IMR-90 (cell line): Measurements from ENCODE around the gene HYPK. TPM values are rescaled to one million over a fixed set of nuclear protein-coding genes. Genes with fewer than 3 reads are reported as not detected.

Source experiments
- ATAC-seq: fragments of 200-7000 bp; cut with Tn5 transposase; 2 replicates; pipeline ENCODE4 v1.9.1; 2020; ENCODE audit warnings: low read depth, mild to moderate bottlenecking, moderate library complexity
- BruUV-seq: library from RNA; stranded (reverse); fragments of 400-500 nt; replicated peaks from 2 replicates; lab custom pipeline; 2021; lab: Mats Ljungman, UMichigan
- CTCF ChIA-PET: fragments of 300-600 bp; formaldehyde crosslinking; extraction: SDS; loops from one replicate; lab custom pipeline; 2021; ENCODE audit warnings: antibody characterized with exemption; lab: Yijun Ruan, JAX
- POLR2A ChIA-PET: fragments of 300-600 bp; sonication (Branson Sonifier 250); formaldehyde crosslinking; loops from one replicate; lab custom pipeline; 2022; ENCODE audit warnings: antibody characterized with exemption; ENCODE audit not compliant: unreplicated experiment; lab: Charles Lee
- DNase-seq: peaks from one replicate; pipeline ENCODE4 v3.0.0; 2013
- H2AFZ ChIP-seq: replicated peaks from 2 replicates; pipeline ENCODE3; 2013; ENCODE audit warnings: low read length, mild to moderate bottlenecking; ENCODE audit not compliant: poor library complexity
- H2AK5ac ChIP-seq: 2 replicates; pipeline ENCODE4 v1.6.1; 2013; ENCODE audit warnings: low read depth, low read length, inconsistent platforms
- H2AK9ac ChIP-seq: replicated peaks from 2 replicates; pipeline ENCODE3; 2013; ENCODE audit warnings: mild to moderate bottlenecking, low read depth, low read length, moderate library complexity; ENCODE audit not compliant: poor library complexity
- H2BK120ac ChIP-seq: 2 replicates; pipeline ENCODE4 v1.6.1; 2013; ENCODE audit warnings: low read depth, low read length, inconsistent platforms
- H2BK15ac ChIP-seq: 3 replicates; pipeline ENCODE4 v1.6.1; 2013; ENCODE audit warnings: low read depth, low read length, inconsistent platforms
- H2BK20ac ChIP-seq: 2 replicates; pipeline ENCODE4 v1.6.1; 2013; ENCODE audit warnings: low read depth, mild to moderate bottlenecking, inconsistent platforms, low read length, moderate library complexity
- H2BK5ac ChIP-seq: 2 replicates; pipeline ENCODE4 v1.6.1; 2013; ENCODE audit warnings: mild to moderate bottlenecking, low read depth, low read length, inconsistent platforms; ENCODE audit not compliant: poor library complexity, severe bottlenecking
- H3K14ac ChIP-seq: replicated peaks from 2 replicates; pipeline ENCODE4 v1.6.1; 2013; ENCODE audit warnings: low read depth, low read length, inconsistent platforms
- H3K18ac ChIP-seq: 2 replicates; pipeline ENCODE4 v1.6.1; 2013; ENCODE audit warnings: low read depth, low read length, control low read depth
- H3K23ac ChIP-seq: 2 replicates; pipeline ENCODE4 v1.6.1; 2013; ENCODE audit warnings: low read depth, low read length, inconsistent platforms
- H3K27ac ChIP-seq: 2 replicates; pipeline ENCODE4 v1.5.1; 2013; ENCODE audit warnings: mild to moderate bottlenecking, control low read depth, low read length; ENCODE audit not compliant: insufficient read depth
- H3K27me3 ChIP-seq: 2 replicates; pipeline ENCODE4 v1.6.1; 2013; ENCODE audit warnings: low read length; ENCODE audit not compliant: control insufficient read depth, insufficient read depth
- H3K36me3 ChIP-seq: 2 replicates; pipeline ENCODE4 v1.6.1; 2013; ENCODE audit warnings: low read length, mixed read lengths; ENCODE audit not compliant: control insufficient read depth, insufficient read depth
- H3K4ac ChIP-seq: 2 replicates; pipeline ENCODE4 v1.6.1; 2013; ENCODE audit warnings: low read depth, low read length, inconsistent platforms
- H3K4me1 ChIP-seq: 2 replicates; pipeline ENCODE4 v1.6.1; 2013; ENCODE audit warnings: low read length, mixed read lengths; ENCODE audit not compliant: control insufficient read depth, insufficient read depth
- H3K4me2 ChIP-seq: 2 replicates; pipeline ENCODE4 v1.6.1; 2013; ENCODE audit warnings: low read depth, mild to moderate bottlenecking, control low read depth, low read length, moderate library complexity
- H3K4me3 ChIP-seq: 2 replicates; pipeline ENCODE4 v1.5.1; 2013; ENCODE audit warnings: low read depth, mild to moderate bottlenecking, control low read depth, low read length, moderate library complexity; ENCODE audit not compliant: insufficient read depth
- H3K56ac ChIP-seq: 2 replicates; pipeline ENCODE4 v1.6.1; 2013; ENCODE audit warnings: low read length, inconsistent platforms; ENCODE audit not compliant: insufficient read depth; ENCODE audit errors: extremely low read depth
- H3K79me1 ChIP-seq, 2 experiments: 2 replicates each; pipeline ENCODE4 v1.6.1; 2013; ENCODE audit warnings: low read length in 2 of 2, inconsistent platforms in 1 of 2, low read depth in 1 of 2
- H3K9ac ChIP-seq: 2 replicates; pipeline ENCODE4 v1.6.1; 2013; ENCODE audit warnings: low read depth, low read length, control low read depth
- H3K9me1 ChIP-seq: 2 replicates; pipeline ENCODE4 v1.6.1; 2013; ENCODE audit warnings: low read length, inconsistent platforms; ENCODE audit not compliant: insufficient read depth
- H3K9me3 ChIP-seq: 2 replicates; pipeline ENCODE4 v1.6.1; 2013; ENCODE audit warnings: low read length; ENCODE audit not compliant: control insufficient read depth, insufficient read depth
- H4K20me1 ChIP-seq: 2 replicates; pipeline ENCODE4 v1.6.1; 2013; ENCODE audit warnings: low read length, inconsistent platforms; ENCODE audit not compliant: insufficient read depth
- H4K5ac ChIP-seq: 2 replicates; pipeline ENCODE4 v1.6.1; 2013; ENCODE audit warnings: mild to moderate bottlenecking, low read depth, low read length, control low read depth
- H4K8ac ChIP-seq, 2 experiments: 2 replicates each; pipeline ENCODE4 v1.6.1; 2013; ENCODE audit warnings: low read depth in 2 of 2, low read length in 2 of 2, control low read depth in 1 of 2, inconsistent platforms in 1 of 2
- H4K91ac ChIP-seq: 2 replicates; pipeline ENCODE4 v1.6.1; 2013; ENCODE audit warnings: low read depth, low read length, inconsistent platforms; ENCODE audit not compliant: insufficient read depth
- BHLHE40 ChIP-seq: fragments of 150-350 bp; IDR thresholded peaks from 2 replicates; pipeline ENCODE4 v1.6.1; 2016; ENCODE audit warnings: mild to moderate bottlenecking, low read depth, low read length
- CEBPB ChIP-seq: IDR thresholded peaks from 2 replicates; pipeline ENCODE4 v1.6.1; 2012; ENCODE audit warnings: low read depth, low read length, improper control_type of control experiment
- CHD1 ChIP-seq: IDR thresholded peaks from 2 replicates; pipeline ENCODE4 v1.6.1; 2012; ENCODE audit warnings: low read depth, low read length, improper control_type of control experiment
- ELK1 ChIP-seq: fragments of 150-350 bp; IDR thresholded peaks from 2 replicates; pipeline ENCODE4 v1.6.1; 2016; ENCODE audit warnings: low read depth, mild to moderate bottlenecking, low read length, moderate library complexity, borderline replicate concordance
- MAFK ChIP-seq: IDR thresholded peaks from 2 replicates; pipeline ENCODE4 v1.6.1; 2012; ENCODE audit warnings: low read depth, low read length, improper control_type of control experiment
- NFE2L2 ChIP-seq: fragments of 150-350 bp; IDR thresholded peaks from 2 replicates; pipeline ENCODE4 v1.6.1; 2016; ENCODE audit warnings: low read depth, mild to moderate bottlenecking, low read length
- RAD21 ChIP-seq: IDR thresholded peaks from 2 replicates; pipeline ENCODE4 v1.6.1; 2012; ENCODE audit warnings: low read length, improper control_type of control experiment
- RFX5 ChIP-seq: IDR thresholded peaks from 2 replicates; pipeline ENCODE4 v1.8.0; 2012; ENCODE audit warnings: low read depth, mild to moderate bottlenecking, low read length, moderate library complexity
- SMC3 ChIP-seq: fragments of 150-350 bp; IDR thresholded peaks from 2 replicates; pipeline ENCODE4 v1.6.1; 2016; ENCODE audit warnings: low read depth, mild to moderate bottlenecking, antibody characterized with exemption, low read length, moderate library complexity
- WGBS, 2 experiments: methylation state at CpG; one replicate each; pipeline versions ENCODE4 v1.1.5 to v1.1.7; 2013; ENCODE audit warnings: missing lambda C conversion rate in 2 of 2; ENCODE audit not compliant: insufficient read length in 1 of 2; ENCODE audit errors: extremely low coverage in 2 of 2; 5-methylcytosine and 5-hydroxymethylcytosine counted together
- dilution Hi-C: fragments of 300-500 bp; cut with HindIII; formaldehyde crosslinking; loops from one replicate; pipeline ENCODE4 v1.14.3; 2018; ENCODE audit warnings: low sequenced_read_pairs; ENCODE audit not compliant: unreplicated experiment
- in situ Hi-C: fragments of 300-500 bp; cut with MboI; formaldehyde crosslinking; loops from 3 replicates; pipeline ENCODE4 v1.14.3; 2019; ENCODE audit warnings: low sequenced_read_pairs, inconsistent platforms, mixed read lengths
- intact Hi-C: fragments of 100-400 bp; cut with micrococcal nuclease; formaldehyde crosslinking; loops from 2 replicates; pipeline ENCODE4 v1.10.0; 2022
- polyA plus RNA-seq, 3 experiments: library from polyadenylated mRNA; depleted of rRNA; stranded (reverse); fragments of >200 nt; gene quantifications; 2 replicates each; pipeline ENCODE4 v1.2.3, GENCODE V29; 2012; ENCODE audit warnings: low replicate concordance in 1 of 3
- total RNA-seq: library from RNA; depleted of rRNA; stranded (reverse); fragments of >200 nt; gene quantifications from 2 replicates; pipeline ENCODE4 v1.2.3, GENCODE V29; 2012
- TF ChIP-seq, protein P1 (sequence below): conservative IDR thresholded peaks from 2 replicates; pipeline ENCODE4 v1.5.1; 2012; ENCODE audit warnings: mild to moderate bottlenecking, low read depth, low read length, improper control_type of control experiment

The HYPK gene
- total and polyA plus RNA-seq, 2 of the 4 experiments (the other 2 are of a cell fraction) = 1.4 to 9.1 TPM

DNA sequence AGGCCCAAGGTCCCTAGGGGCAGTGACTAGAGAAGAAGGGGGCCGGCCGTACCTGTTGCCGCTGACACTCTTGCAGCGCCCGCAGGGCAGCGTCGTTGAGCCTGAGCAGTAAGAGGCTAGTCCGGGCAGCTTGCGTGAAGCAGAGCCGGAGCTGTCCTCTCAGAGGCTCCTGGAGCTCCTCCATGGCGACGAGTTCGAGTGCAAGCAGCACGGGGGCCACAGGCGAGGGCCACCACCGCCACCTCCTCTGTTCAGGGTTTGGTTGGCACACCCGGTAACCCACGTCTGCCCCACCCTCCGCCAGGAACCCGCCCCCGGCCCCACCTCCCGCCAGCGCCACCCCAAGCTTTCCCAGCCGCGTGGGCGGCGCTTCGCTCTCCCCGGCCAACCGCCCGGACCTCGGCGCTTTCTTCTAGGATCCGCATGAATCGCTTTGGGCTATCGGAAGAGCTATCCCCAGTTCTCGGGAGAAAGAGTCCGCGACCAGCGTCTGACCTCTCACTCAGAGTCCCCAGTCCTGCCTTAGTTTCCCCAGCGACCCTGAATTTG is 23.6 kb upstream of the HYPK start, which contains the start of gene ELL3:
Gene ELL3 (minus strand): TSS at position 249 of the 549 bp plus-strand sequence. CDS start 65 bp downstream, at position 184.
- peak within 1 kb of the TSS; percentile 56 for H3K27ac ChIP-seq
- DNase-seq = peak; percentile 59
- dilution Hi-C loops (no loop called here), in situ Hi-C loops (no loop called here), intact Hi-C loops (loop anchor here (10.0 kb wide), 1 partner anchor 262 kb away; the partner anchor contains the start of gene MAP1A)
- POLR2A ChIA-PET = interaction anchor here (0.6 kb wide), 1 partner anchor 17 kb away, joined by 7 read pairs; no protein-coding TSS in a partner anchor
- WGBS, 2 experiments = 4% methylated on average over 28 of the region's 41 CpGs; no CpG with 5 or more reads in 1 of the 2 experiments
- peak within 1 kb of the TSS; percentile 20 to 90; a peak in 3 of 4 replicates for H4K8ac ChIP-seq
- H4K20me1 ChIP-seq = no peaks in the 10 kb centered on the region; the same call in 1 of the 2 replicates
- peak within 1 kb of the TSS; percentile 70 for H3K4ac ChIP-seq
- peak within 1 kb of the TSS; percentile 86 for H3K56ac ChIP-seq
- H2AFZ ChIP-seq = peak within 1 kb of the TSS; percentile 96
- H3K9me3 ChIP-seq = no peaks in the 10 kb centered on the region
- peak within 1 kb of the TSS; percentile 84; the same call in 1 of the 2 replicates for H4K5ac ChIP-seq
- peak within 1 kb of the TSS; percentile 74 for H3K4me3 ChIP-seq
- H3K18ac ChIP-seq = 0 out of 2 replicates have a peak within 1 kb of the TSS, but pooled peaks have one; percentile 7
- peak within 1 kb of the TSS; percentile 69 for H2BK5ac ChIP-seq
- H3K79me1 ChIP-seq = peaks cover 1 to 6% of the 10 kb centered on the region in 2 experiments; a peak in 2 of 4 replicates
- TF ChIP-seq RAD21 (no peak), NFE2L2 (no peak), MAFK (no peak), CEBPB (no peak), BHLHE40 (no peak), RFX5 (no peak), ELK1 (no peak), SMC3 (no peak), CHD1 (no peak)
- TF ChIP-seq, protein P1, sequence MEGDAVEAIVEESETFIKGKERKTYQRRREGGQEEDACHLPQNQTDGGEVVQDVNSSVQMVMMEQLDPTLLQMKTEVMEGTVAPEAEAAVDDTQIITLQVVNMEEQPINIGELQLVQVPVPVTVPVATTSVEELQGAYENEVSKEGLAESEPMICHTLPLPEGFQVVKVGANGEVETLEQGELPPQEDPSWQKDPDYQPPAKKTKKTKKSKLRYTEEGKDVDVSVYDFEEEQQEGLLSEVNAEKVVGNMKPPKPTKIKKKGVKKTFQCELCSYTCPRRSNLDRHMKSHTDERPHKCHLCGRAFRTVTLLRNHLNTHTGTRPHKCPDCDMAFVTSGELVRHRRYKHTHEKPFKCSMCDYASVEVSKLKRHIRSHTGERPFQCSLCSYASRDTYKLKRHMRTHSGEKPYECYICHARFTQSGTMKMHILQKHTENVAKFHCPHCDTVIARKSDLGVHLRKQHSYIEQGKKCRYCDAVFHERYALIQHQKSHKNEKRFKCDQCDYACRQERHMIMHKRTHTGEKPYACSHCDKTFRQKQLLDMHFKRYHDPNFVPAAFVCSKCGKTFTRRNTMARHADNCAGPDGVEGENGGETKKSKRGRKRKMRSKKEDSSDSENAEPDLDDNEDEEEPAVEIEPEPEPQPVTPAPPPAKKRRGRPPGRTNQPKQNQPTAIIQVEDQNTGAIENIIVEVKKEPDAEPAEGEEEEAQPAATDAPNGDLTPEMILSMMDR = no peak
- H3K14ac ChIP-seq = peak within 1 kb of the TSS; percentile 83
- H2BK20ac ChIP-seq = no peak within 1 kb of the TSS
- BruUV-seq = no TSS peak
- H2AK9ac ChIP-seq = peak within 1 kb of the TSS; percentile 84
- peak; percentile 87 for ATAC-seq
- H3K36me3 ChIP-seq = peaks cover 9% of the 10 kb centered on the region
- no peak within 1 kb of the TSS; the same call in 1 of the 2 replicates for H4K91ac ChIP-seq
- CTCF ChIA-PET = interaction anchor here (0.5 to 1.0 kb wide), 6 partner anchors 9 to 289 kb away, joined by 3 to 5 read pairs (median 3); partner anchors contain the start of gene SERF2
- H3K4me1 ChIP-seq = peaks cover 5% of the 10 kb centered on the region; the same call in 1 of the 2 replicates
- H2BK15ac ChIP-seq = peak within 1 kb of the TSS; percentile 31; the same call in 1 of the 3 replicates
- H3K4me2 ChIP-seq = peak within 1 kb of the TSS; percentile 97
- H2BK120ac ChIP-seq = peak within 1 kb of the TSS; percentile 78
- H3K23ac ChIP-seq = peak within 1 kb of the TSS; percentile 78
- H3K27me3 ChIP-seq = no peaks in the 10 kb centered on the region
- peak within 1 kb of the TSS; percentile 73 for H2AK5ac ChIP-seq
- peak within 1 kb of the TSS; percentile 61 for H3K9ac ChIP-seq
- 0 out of 2 replicates have a peak, but pooled peaks cover 4% of the 10 kb centered on the region for H3K9me1 ChIP-seq
